GM12878 (cell line): ENCODE measurements around the gene MTAP. TPM values are rescaled to one million over a fixed set of nuclear protein-coding genes. Genes with fewer than 3 reads are reported as not detected.

Source experiments
- ATAC-seq: fragments of 200-7000 bp; cut with Tn5 transposase; 3 replicates; pipeline ENCODE4 v1.9.1; 2020; ENCODE audit warnings: mild to moderate bottlenecking, moderate library complexity
- BruUV-seq: library from RNA; stranded (reverse); fragments of 400-500 nt; replicated peaks from 2 replicates; lab custom pipeline; 2021; lab: Mats Ljungman, UMichigan
- CTCF ChIA-PET: fragments of 300-600 bp; sonication (Branson Sonifier 250); formaldehyde crosslinking; extraction: SDS; loops from one replicate; lab custom pipeline; 2021; ENCODE audit warnings: inconsistent platforms; lab: Yijun Ruan, JAX
- POLR2A ChIA-PET: fragments of 350-600 bp; formaldehyde crosslinking; extraction: SDS; loops from one replicate; lab custom pipeline; 2021; ENCODE audit warnings: inconsistent platforms; lab: Charles Lee
- RAD21 ChIA-PET: fragments of 300-600 bp; sonication (Branson Sonifier 250); formaldehyde crosslinking; loops from one replicate; lab custom pipeline; 2023; ENCODE audit warnings: antibody characterized with exemption; ENCODE audit not compliant: unreplicated experiment; lab: Charles Lee
- SMC1A ChIA-PET: fragments of 300-600 bp; sonication (Branson Sonifier 250); formaldehyde crosslinking; loops from one replicate; lab custom pipeline; 2023; ENCODE audit not compliant: unreplicated experiment, uncharacterized antibody; lab: Charles Lee
- DNase-seq: peaks from one replicate; pipeline ENCODE4 v3.0.0-alpha.2; 2011; ENCODE audit warnings: low read depth, low spot score
- FAIRE-seq: peaks from 3 replicates; lab custom pipeline; 2011; peaks lifted over from hg19 to GRCh38; lab: Jason Lieb, UNC
- H2AFZ ChIP-seq: 2 replicates; pipeline ENCODE4 v1.6.0; 2011; ENCODE audit warnings: low read depth, low read length, control low read depth; ENCODE audit not compliant: control insufficient read depth
- H3K27ac ChIP-seq: 2 replicates; pipeline ENCODE4 v1.5.1; 2011; ENCODE audit warnings: control low read depth; ENCODE audit not compliant: control insufficient read depth, insufficient read depth
- H3K27me3 ChIP-seq, 2 experiments: replicated peaks in 1 of 2; 2 replicates each; pipeline versions ENCODE4 v1.6.0 to v1.6.1; 2011; ENCODE audit warnings: low read length in 1 of 2; ENCODE audit not compliant: control insufficient read depth in 2 of 2, insufficient read depth in 2 of 2
- H3K36me3 ChIP-seq, 2 experiments: 2 replicates each; pipeline ENCODE4 v1.5.1; 2011; ENCODE audit warnings: low read length in 1 of 2; ENCODE audit not compliant: control insufficient read depth in 2 of 2, insufficient read depth in 2 of 2
- H3K4me1 ChIP-seq: 2 replicates; pipeline ENCODE4 v1.6.1; 2011; ENCODE audit warnings: mild to moderate bottlenecking, low read length, moderate library complexity, mixed read lengths; ENCODE audit not compliant: control insufficient read depth, insufficient read depth
- H3K4me2 ChIP-seq: 2 replicates; pipeline ENCODE4 v1.6.0; 2011; ENCODE audit warnings: control low read depth; ENCODE audit not compliant: control insufficient read depth, insufficient read depth
- H3K4me3 ChIP-seq: fragments of 200-600 bp; sonication (generic); 2 replicates; pipeline ENCODE4 v1.5.1; 2016
- H3K79me2 ChIP-seq: 2 replicates; pipeline ENCODE4 v1.6.0; 2011; ENCODE audit warnings: low read length; ENCODE audit not compliant: control insufficient read depth, insufficient read depth
- H3K9ac ChIP-seq: 2 replicates; pipeline ENCODE4 v1.8.0; 2011; ENCODE audit warnings: low read length, control low read depth, mixed read lengths; ENCODE audit not compliant: control insufficient read depth, insufficient read depth
- H3K9me3 ChIP-seq: replicated peaks from 3 replicates; pipeline ENCODE4 v1.5.1; 2011; ENCODE audit warnings: mild to moderate bottlenecking, low read length; ENCODE audit not compliant: control insufficient read depth, insufficient read depth
- H4K20me1 ChIP-seq: 2 replicates; pipeline ENCODE4 v1.6.0; 2011; ENCODE audit not compliant: control insufficient read depth, insufficient read depth
- CEBPB ChIP-seq, 2 experiments: fragments of 150-350 bp in 1 of 2; IDR thresholded peaks; 2 replicates each; pipeline ENCODE4 v1.6.1; 2012 to 2014; ENCODE audit warnings: low read depth in 2 of 2, low read length in 2 of 2, borderline replicate concordance in 1 of 2, inconsistent platforms in 1 of 2
- CHD2 ChIP-seq: IDR thresholded peaks from 2 replicates; pipeline ENCODE4 v1.6.1; 2011; ENCODE audit warnings: low read depth, low read length, improper control_type of control experiment, borderline replicate concordance
- CREB1 ChIP-seq: IDR thresholded peaks from 2 replicates; pipeline ENCODE4 v1.6.1; 2012; ENCODE audit warnings: low read depth, mild to moderate bottlenecking, inconsistent platforms
- ETV6 ChIP-seq, 2 experiments: fragments of 450-650 bp in 1 of 2; IDR thresholded peaks in 1 of 2; conservative IDR thresholded peaks in 1 of 2; 2 replicates each; pipeline ENCODE4 v1.6.1; 2014; ENCODE audit warnings: antibody characterized with exemption in 1 of 2, borderline replicate concordance in 1 of 2, low read depth in 1 of 2, mild to moderate bottlenecking in 1 of 2, moderate library complexity in 1 of 2
- JUND ChIP-seq: IDR thresholded peaks from 2 replicates; pipeline ENCODE4 v1.6.1; 2012; ENCODE audit warnings: low read depth, mild to moderate bottlenecking, low read length, improper control_type of control experiment, moderate library complexity
- KLF5 ChIP-seq: fragments of 450-650 bp; IDR thresholded peaks from 2 replicates; pipeline ENCODE4 v1.6.1; 2014; ENCODE audit warnings: mild to moderate bottlenecking; ENCODE audit not compliant: partially characterized antibody
- LARP7 ChIP-seq: fragments of 450-650 bp; IDR thresholded peaks from 2 replicates; pipeline ENCODE4 v1.6.1; 2017; ENCODE audit warnings: mild to moderate bottlenecking
- NFIC ChIP-seq: IDR thresholded peaks from 2 replicates; pipeline ENCODE4 v1.6.1; 2012; ENCODE audit warnings: low read depth, mild to moderate bottlenecking, inconsistent platforms, low read length, moderate library complexity
- RB1 ChIP-seq: fragments of 450-650 bp; formaldehyde crosslinking; IDR thresholded peaks from 2 replicates; pipeline ENCODE4 v1.6.1; 2017; ENCODE audit warnings: mild to moderate bottlenecking, borderline replicate concordance
- RCOR1 ChIP-seq: conservative IDR thresholded peaks from 2 replicates; pipeline ENCODE4 v1.6.1; 2012; ENCODE audit warnings: low read depth, low read length, improper control_type of control experiment
- SPI1 ChIP-seq: IDR thresholded peaks from 2 replicates; pipeline ENCODE4 v1.6.1; 2011; ENCODE audit warnings: low read depth, mild to moderate bottlenecking, low read length, moderate library complexity, borderline replicate concordance; ENCODE audit not compliant: insufficient read depth
- TARDBP ChIP-seq: IDR thresholded peaks from 2 replicates; pipeline ENCODE4 v1.6.1; 2016; ENCODE audit warnings: borderline replicate concordance
- ZNF274 ChIP-seq: IDR thresholded peaks from one replicate; pipeline ENCODE4 v1.8.0; 2011; ENCODE audit not compliant: insufficient read length, insufficient read depth
- ZNF687 ChIP-seq: fragments of 450-650 bp; IDR thresholded peaks from 2 replicates; pipeline ENCODE4 v1.6.1; 2017; ENCODE audit warnings: mild to moderate bottlenecking, moderate library complexity
- WGBS: methylation state at CpG from one replicate; pipeline ENCODE4 v1.1.6; 2016; ENCODE audit warnings: low lambda C conversion rate; ENCODE audit not compliant: insufficient replicate concordance, insufficient coverage; ENCODE audit errors: missing lambda C conversion rate; 5-methylcytosine and 5-hydroxymethylcytosine counted together
- in situ Hi-C: fragments of 300-500 bp; cut with MboI; formaldehyde crosslinking; loops from 9 replicates; pipeline ENCODE4 v1.14.3; 2018; ENCODE audit warnings: mixed read lengths
- intact Hi-C: fragments of 100-400 bp; cut with micrococcal nuclease; formaldehyde crosslinking; loops from one replicate; pipeline ENCODE4 v1.14.2; 2022; ENCODE audit not compliant: unreplicated experiment
- polyA plus RNA-seq, 11 experiments: library from polyadenylated mRNA; depleted of rRNA in 4 of 11; unstranded in 6 of 11; stranded (reverse) in 5 of 11; fragments of >200 nt; fragmentation: Nextera tagmentation in 4 of 11; fragmentation: Illumina TruSeq in 1 of 11; extraction: Ambion mirVana in 4 of 11; extraction: Trizol in 1 of 11; gene quantifications; 1 replicate in 1 of 11; 2 replicates in 10 of 11; pipeline versions ENCODE4 v1.2.1 to v1.2.3, GENCODE V29; 2011 to 2016; ENCODE audit warnings: inconsistent platforms in 2 of 11, missing spikeins in 2 of 11, low read depth in 1 of 11
- total RNA-seq, 4 experiments: library from RNA; depleted of rRNA in 3 of 4; stranded (reverse); fragments of >200 nt in 3 of 4; fragmentation: Illumina TruSeq in 1 of 4; extraction: Trizol in 1 of 4; gene quantifications; 2 replicates each; pipeline versions ENCODE4 v1.2.1 to v1.2.3, GENCODE V29; 2013 to 2021

Gene MTAP
- total and polyA plus RNA-seq, 10 of the 15 experiments (the other 5 are each of a cell fraction or from before 2014, with no cell fraction given), result 16.4 to 29.9 (median 22.6) TPM

- DNase-seq (no peak), ATAC-seq (no peak), FAIRE-seq (no peak)
- Histone ChIP-seq H2AFZ (no peak overlapping the region), H3K36me3 (no peaks in the 10 kb centered on the region), H3K27me3 (0 out of 4 replicates have a peak, but pooled peaks cover 0 to 3% of the 10 kb centered on the region in 2 experiments), H3K9me3 (no peaks in the 10 kb centered on the region), H3K4me1 (no peaks in the 10 kb centered on the region)
- ChIA-PET POLR2A (no interaction called here), RAD21 (no interaction called here), SMC1A (interaction anchor here (0.6 to 1.7 kb wide), 3 partner anchors 24 to 181 kb away, joined by 3 to 4 read pairs (median 4); partner anchors contain the start of gene CDKN2B)
- in situ Hi-C loops, result no loop called here
- WGBS, result 100% methylated on average over 1 of the region's 1 CpG
- TF ChIP-seq LARP7 (no peak), ETV6 (conservative IDR thresholded peaks at IDR 0.05 in 1 of 2, IDR thresholded peaks at IDR 0.05 in 1 of 2; ENCODE audit: borderline replicate concordance in 1 of 2, low read depth in 1 of 2) (no peak), SPI1 (no peak), ZNF687 (no peak), CREB1 (no peak), CHD2 (no peak), JUND (no peak), KLF5 (no peak), NFIC (no peak), TARDBP (no peak), ZNF274 (no peak), CEBPB (IDR thresholded peaks at IDR 0.05; ENCODE audit: borderline replicate concordance in 1 of 2, low read depth in 2 of 2, low read length in 2 of 2) (no peak), RCOR1 (no peak), RB1 (no peak)
- TF ChIP-seq, all 136 proteins: peak for 0
- no peak overlapping the region for H3K4me2 ChIP-seq
- H3K9ac ChIP-seq, result no peak overlapping the region
- CTCF ChIA-PET, result interaction anchor here (0.7 to 4.9 kb wide), 3 partner anchors 25 to 171 kb away, joined by 3 to 30 read pairs (median 3); partner anchors contain the start of gene CDKN2B
- H3K27ac ChIP-seq, result no peak overlapping the region
- no TSS peak for BruUV-seq
- no peaks in the 10 kb centered on the region for H4K20me1 ChIP-seq
- no peaks in the 10 kb centered on the region for H3K79me2 ChIP-seq
- no peak overlapping the region for H3K4me3 ChIP-seq
- intact Hi-C loops, result no loop called here
Measured at GRCh38 chr9:21982861-21983560, 180.6 kb downstream of the MTAP start.
